Measurements from ENCODE around the gene AFF3. TPM values are rescaled to one million over a fixed set of nuclear protein-coding genes. Genes with fewer than 3 reads are reported as not detected.

Gene AFF3
- total and polyA plus RNA-seq, 4 donors: 4.2 to 90.9 (median 14.6) TPM

- no peaks in the 10 kb centered on the region for H3K27me3 ChIP-seq (ENCODE audit: control insufficient read depth in 3 of 3, insufficient read depth in 3 of 3, low read length in 2 of 3)
- no peaks in the 10 kb centered on the region for H3K36me3 ChIP-seq (ENCODE audit: control insufficient read depth in 4 of 4, insufficient read depth in 4 of 4, low read length in 4 of 4)
- no peak overlapping the region for H3K9ac ChIP-seq (ENCODE audit: insufficient read depth in 1 of 2, low read length in 2 of 2)
- no peak overlapping the region for H3K27ac ChIP-seq (ENCODE audit: low read depth in 1 of 2, low read length in 1 of 2)
- H3K4me3 ChIP-seq: no peak overlapping the region
- DNase-seq (no peak), ATAC-seq (ENCODE audit: insufficient read depth, low FRiP score) (no peak)
- H3K9me3 ChIP-seq (ENCODE audit: control insufficient read depth in 4 of 4, insufficient read depth in 3 of 4, low read length in 3 of 4): peaks cover 0 to 8% (median 1%) of the 10 kb centered on the region in 4 donors
- WGBS, 2 donors: 74 to 82% methylated on average over 4 of the region's 4 CpGs
- no peaks in the 10 kb centered on the region for H3K4me1 ChIP-seq (ENCODE audit: control insufficient read depth in 5 of 5, insufficient read depth in 5 of 5, low read length in 5 of 5)
- TF ChIP-seq CTCF (IDR thresholded peaks at IDR 0.05; ENCODE audit: control extremely low read depth, extremely low read depth): no peak
These were observed 341.0 kb downstream of the AFF3 start for GRCh38 chr2:99801327-99801901.

GRCh38 chr2:99797475-99797874 lies 344.9 kb downstream of the AFF3 start:
- Histone ChIP-seq H3K27me3 (ENCODE audit: control insufficient read depth in 3 of 3, insufficient read depth in 3 of 3, low read length in 2 of 3) (no peaks in the 10 kb centered on the region), H3K9me3 (ENCODE audit: control insufficient read depth in 4 of 4, insufficient read depth in 3 of 4, low read length in 3 of 4) (peaks cover 0 to 8% (median 1%) of the 10 kb centered on the region in 4 donors), H3K27ac (ENCODE audit: low read depth in 1 of 2, low read length in 1 of 2) (no peak overlapping the region), H3K4me1 (ENCODE audit: control insufficient read depth in 5 of 5, insufficient read depth in 5 of 5, low read length in 5 of 5) (no peaks in the 10 kb centered on the region), H3K4me3 (no peak overlapping the region), H3K9ac (ENCODE audit: insufficient read depth in 1 of 2, low read length in 2 of 2) (no peak overlapping the region), H3K36me3 (ENCODE audit: control insufficient read depth in 4 of 4, insufficient read depth in 4 of 4, low read length in 4 of 4) (no peaks in the 10 kb centered on the region)
- no peak for TF ChIP-seq CTCF (IDR thresholded peaks at IDR 0.05; ENCODE audit: control extremely low read depth, extremely low read depth)
- WGBS, 2 donors: 97 to 100% methylated on average over 1 of the region's 1 CpG
- no peak for DNase-seq
- ATAC-seq (ENCODE audit: insufficient read depth, low FRiP score): no peak

- Histone ChIP-seq H3K4me1 (ENCODE audit: control insufficient read depth in 5 of 5, insufficient read depth in 5 of 5, low read length in 5 of 5) (peaks cover 0 to 3% (median 0%) of the 10 kb centered on the region in 5 donors), H3K9me3 (ENCODE audit: control insufficient read depth in 4 of 4, insufficient read depth in 3 of 4, low read length in 3 of 4) (peaks cover 0 to 8% (median 1%) of the 10 kb centered on the region in 4 donors), H3K27ac (ENCODE audit: low read depth in 1 of 2, low read length in 1 of 2) (no peak overlapping the region), H3K9ac (ENCODE audit: insufficient read depth in 1 of 2, low read length in 2 of 2) (no peak overlapping the region), H3K27me3 (ENCODE audit: control insufficient read depth in 3 of 3, insufficient read depth in 3 of 3, low read length in 2 of 3) (no peaks in the 10 kb centered on the region), H3K4me3 (no peak overlapping the region), H3K36me3 (ENCODE audit: control insufficient read depth in 4 of 4, insufficient read depth in 4 of 4, low read length in 4 of 4) (peaks cover 0 to 7% (median 0%) of the 10 kb centered on the region in 4 donors)
- DNase-seq: no peak
- no peak for TF ChIP-seq CTCF (IDR thresholded peaks at IDR 0.05; ENCODE audit: control extremely low read depth, extremely low read depth)
- no peak for ATAC-seq (ENCODE audit: insufficient read depth, low FRiP score)
These were observed 348.0 kb downstream of the AFF3 start for GRCh38 chr2:99794414-99794813.

- Histone ChIP-seq H3K9me3 (ENCODE audit: control insufficient read depth in 4 of 4, insufficient read depth in 3 of 4, low read length in 3 of 4) (peaks cover 0 to 7% (median 1%) of the 10 kb centered on the region in 4 donors), H3K4me1 (ENCODE audit: control insufficient read depth in 5 of 5, insufficient read depth in 5 of 5, low read length in 5 of 5) (peaks cover 0 to 5% (median 0%) of the 10 kb centered on the region in 5 donors), H3K36me3 (ENCODE audit: control insufficient read depth in 4 of 4, insufficient read depth in 4 of 4, low read length in 4 of 4) (peaks cover 0 to 7% (median 0%) of the 10 kb centered on the region in 4 donors), H3K27me3 (ENCODE audit: control insufficient read depth in 3 of 3, insufficient read depth in 3 of 3, low read length in 2 of 3) (no peaks in the 10 kb centered on the region), H3K9ac (ENCODE audit: insufficient read depth in 1 of 2, low read length in 2 of 2) (no peak overlapping the region), H3K4me3 (no peak overlapping the region), H3K27ac (ENCODE audit: low read depth in 1 of 2, low read length in 1 of 2) (no peak overlapping the region)
- DNase-seq (no peak), ATAC-seq (ENCODE audit: insufficient read depth, low FRiP score) (no peak)
- WGBS, 2 donors: 90 to 96% methylated on average over 8 of the region's 8 CpGs
- TF ChIP-seq CTCF (IDR thresholded peaks at IDR 0.05; ENCODE audit: control extremely low read depth, extremely low read depth): no peak
These were observed 349.4 kb downstream of the AFF3 start for GRCh38 chr2:99793022-99793421.

Data from lung (tissue), 12 donors.